K562 (cell line): ENCODE measurements around the gene HAND2. TPM values are rescaled to one million over a fixed set of nuclear protein-coding genes. Genes with fewer than 3 reads are reported as not detected.

ENCODE experiments used
- ATAC-seq: fragments of 200-7000 bp; cut with Tn5 transposase; 3 replicates; pipeline ENCODE4 v1.9.1; 2020; ENCODE audit warnings: moderate library complexity
- BruUV-seq: library from RNA; stranded (reverse); fragments of 400-500 nt; replicated peaks from 2 replicates; lab custom pipeline; 2021; lab: Mats Ljungman, UMichigan
- CTCF ChIA-PET: fragments of 300-600 bp; formaldehyde crosslinking; extraction: SDS; loops from one replicate; lab custom pipeline; 2021; ENCODE audit warnings: low intra/inter-chr PET ratio; lab: Yijun Ruan, JAX
- POLR2A ChIA-PET: fragments of 300-600, 350-650 bp; sonication (Branson Sonifier 250); formaldehyde crosslinking; extraction: SDS; loops from one replicate; lab custom pipeline; 2021; ENCODE audit warnings: antibody characterized with exemption, inconsistent platforms; lab: Yijun Ruan, JAX
- DNase-seq, 4 experiments: peaks; one replicate each; pipeline versions ENCODE4 v3.0.0 to v3.0.0-alpha.2; 2011 to 2018; ENCODE audit warnings: low spot score in 3 of 4, mixed read lengths in 3 of 4; ENCODE audit errors: extremely low read depth in 1 of 4
- FAIRE-seq: peaks from 2 replicates; lab custom pipeline; 2011; peaks lifted over from hg19 to GRCh38; lab: Jason Lieb, UNC
- H2AFZ ChIP-seq: 2 replicates; pipeline ENCODE4 v1.6.0; 2011; ENCODE audit warnings: low read depth, low read length, control low read depth, inconsistent platforms
- H3K27ac ChIP-seq: fragments of 200-600 bp; 3 replicates; pipeline ENCODE4 v1.8.0; 2011; ENCODE audit warnings: low read depth, mild to moderate bottlenecking, control low read depth, inconsistent platforms, low read length, moderate library complexity, mixed read lengths; ENCODE audit errors: extremely low read depth
- H3K27me3 ChIP-seq, 2 experiments: fragments of 300-600 bp in 1 of 2; 2 replicates in 1 of 2; 3 replicates in 1 of 2; pipeline versions ENCODE4 v1.6.0 to v1.8.0; 2011; ENCODE audit warnings: inconsistent platforms in 2 of 2, low read length in 2 of 2, mild to moderate bottlenecking in 1 of 2, mixed read lengths in 1 of 2, moderate library complexity in 1 of 2; ENCODE audit not compliant: control insufficient read depth in 2 of 2, insufficient read depth in 2 of 2
- H3K36me3 ChIP-seq: fragments of 300-600 bp; 3 replicates; pipeline ENCODE4 v1.8.0; 2011; ENCODE audit warnings: mild to moderate bottlenecking, low read length, inconsistent platforms; ENCODE audit not compliant: control insufficient read depth, insufficient read depth
- H3K4me1 ChIP-seq, 2 experiments: fragments of 200-600 bp in 1 of 2; replicated peaks in 1 of 2; 2 replicates in 1 of 2; 3 replicates in 1 of 2; pipeline versions ENCODE4 v1.5.1 to v1.8.0; 2011; ENCODE audit warnings: inconsistent platforms in 2 of 2, low read length in 2 of 2, mild to moderate bottlenecking in 1 of 2, mixed read lengths in 1 of 2, moderate library complexity in 1 of 2; ENCODE audit not compliant: control insufficient read depth in 2 of 2, insufficient read depth in 2 of 2
- H3K4me2 ChIP-seq: 2 replicates; pipeline ENCODE4 v1.6.1; 2011; ENCODE audit warnings: low read length, control low read depth, inconsistent platforms, mixed read lengths; ENCODE audit not compliant: insufficient read depth
- H3K4me3 ChIP-seq: fragments of 200-600 bp; sonication (generic), shearing (Covaris generic); 2 replicates; pipeline ENCODE4 v1.5.1; 2016; ENCODE audit warnings: control low read depth, inconsistent platforms
- H3K79me2 ChIP-seq: fragments of 200-600 bp; 3 replicates; pipeline ENCODE4 v1.8.0; 2011; ENCODE audit warnings: low read length, inconsistent platforms; ENCODE audit not compliant: control insufficient read depth, insufficient read depth
- H3K9ac ChIP-seq, 2 experiments: 2 replicates each; pipeline versions ENCODE4 v1.6.0 to v1.6.1; 2011; ENCODE audit warnings: low read depth in 2 of 2, low read length in 2 of 2, control low read depth in 1 of 2, inconsistent platforms in 1 of 2, mild to moderate bottlenecking in 1 of 2, mixed read lengths in 1 of 2; ENCODE audit not compliant: insufficient read depth in 1 of 2
- H3K9me1 ChIP-seq: one replicate; pipeline ENCODE4 v1.6.0; 2011; ENCODE audit warnings: inconsistent platforms, mild to moderate bottlenecking, low read length, moderate library complexity; ENCODE audit not compliant: control insufficient read depth, insufficient read depth
- H3K9me3 ChIP-seq: replicated peaks from 2 replicates; pipeline ENCODE4 v1.5.1; 2011; ENCODE audit warnings: low read depth, low read length, inconsistent platforms; ENCODE audit not compliant: control insufficient read depth, insufficient read depth
- H4K20me1 ChIP-seq: replicated peaks from 2 replicates; pipeline ENCODE4 v1.6.1; 2011; ENCODE audit warnings: low read length, inconsistent platforms, mixed read lengths; ENCODE audit not compliant: control insufficient read depth, insufficient read depth
- PYGO2 ChIP-seq: fragments of 450-650 bp; IDR thresholded peaks from 2 replicates; pipeline ENCODE4 v1.6.1; 2016; ENCODE audit warnings: mild to moderate bottlenecking, missing genetic modification characterization, moderate library complexity, missing compliant biosample characterization
- SPI1 ChIP-seq: IDR thresholded peaks from 2 replicates; pipeline ENCODE4 v1.6.1; 2011; ENCODE audit warnings: low read depth, low read length, control low read depth, borderline replicate concordance
- WGBS: fragments of 100-300 bp; shearing (Covaris generic); methylation state at CpG from one replicate; pipeline ENCODE4 v1.1.6; 2016; ENCODE audit warnings: low coverage, mixed read lengths; ENCODE audit not compliant: insufficient coverage; ENCODE audit errors: missing lambda C conversion rate; 5-methylcytosine and 5-hydroxymethylcytosine counted together
- in situ Hi-C: fragments of 300-500 bp; cut with MboI; formaldehyde crosslinking; loops from 4 replicates; pipeline ENCODE4 v1.15.0; 2018; ENCODE audit warnings: inconsistent platforms, mixed read lengths
- intact Hi-C: fragments of 100-400 bp; cut with micrococcal nuclease; formaldehyde crosslinking; loops from 2 replicates; pipeline ENCODE4 v1.14.2; 2022
- polyA plus RNA-seq, 8 experiments: library from polyadenylated mRNA; depleted of rRNA in 4 of 8; stranded (reverse) in 5 of 8; unstranded in 3 of 8; fragments of >200 nt; fragmentation: Nextera tagmentation in 2 of 8; fragmentation: Illumina TruSeq in 1 of 8; extraction: Ambion mirVana in 2 of 8; extraction: Trizol in 1 of 8; gene quantifications; 2 replicates each; pipeline versions ENCODE4 v1.2.1 to v1.2.3, GENCODE V29; 2011 to 2014; ENCODE audit warnings: inconsistent platforms in 1 of 8, missing spikeins in 1 of 8
- total RNA-seq, 7 experiments: library from RNA; depleted of rRNA in 6 of 7; stranded (reverse); fragments of >200 nt in 6 of 7; fragmentation: Illumina TruSeq in 2 of 7; extraction: Trizol in 2 of 7; gene quantifications; 2 replicates each; pipeline versions ENCODE4 v1.2.1 to v1.2.3, GENCODE V29; 2011 to 2021; ENCODE audit warnings: low replicate concordance in 1 of 7
- TF ChIP-seq, protein P1 (sequence below), 2 experiments: IDR thresholded peaks; 2 replicates each; pipeline ENCODE4 v1.6.1; 2012; ENCODE audit warnings: improper control_type of control experiment in 2 of 2, low read depth in 2 of 2, low read length in 2 of 2, borderline replicate concordance in 1 of 2
- TF ChIP-seq, protein P2 (sequence below): sonication (generic); formaldehyde crosslinking; IDR thresholded peaks from 2 replicates; pipeline ENCODE4 v1.8.0; 2022; ENCODE audit warnings: mild to moderate bottlenecking, missing genetic modification reagents

Gene HAND2
- total and polyA plus RNA-seq, 9 of the 15 experiments (the other 6 are each of a cell fraction or from before 2014, with no cell fraction given), result 1.7 to 12.8 (median 4.9) TPM

DNA sequence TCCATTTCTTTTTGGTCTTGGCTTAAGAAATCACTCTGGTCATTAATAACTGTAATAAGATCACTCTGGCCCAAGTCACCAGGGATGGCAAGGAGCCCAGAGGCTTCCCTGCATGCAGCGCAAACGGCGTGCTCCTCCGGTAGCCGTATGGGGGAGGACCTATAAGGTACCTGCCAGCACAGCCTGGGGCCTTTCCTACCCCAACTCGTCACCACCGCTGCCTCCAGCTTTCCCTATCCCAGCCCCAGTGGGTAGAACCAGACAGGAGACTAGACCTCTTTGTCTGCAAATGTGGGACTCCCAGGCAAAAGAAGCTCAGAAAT is 25.9 kb downstream of the HAND2 start (continued):
- TF ChIP-seq, protein P1, sequence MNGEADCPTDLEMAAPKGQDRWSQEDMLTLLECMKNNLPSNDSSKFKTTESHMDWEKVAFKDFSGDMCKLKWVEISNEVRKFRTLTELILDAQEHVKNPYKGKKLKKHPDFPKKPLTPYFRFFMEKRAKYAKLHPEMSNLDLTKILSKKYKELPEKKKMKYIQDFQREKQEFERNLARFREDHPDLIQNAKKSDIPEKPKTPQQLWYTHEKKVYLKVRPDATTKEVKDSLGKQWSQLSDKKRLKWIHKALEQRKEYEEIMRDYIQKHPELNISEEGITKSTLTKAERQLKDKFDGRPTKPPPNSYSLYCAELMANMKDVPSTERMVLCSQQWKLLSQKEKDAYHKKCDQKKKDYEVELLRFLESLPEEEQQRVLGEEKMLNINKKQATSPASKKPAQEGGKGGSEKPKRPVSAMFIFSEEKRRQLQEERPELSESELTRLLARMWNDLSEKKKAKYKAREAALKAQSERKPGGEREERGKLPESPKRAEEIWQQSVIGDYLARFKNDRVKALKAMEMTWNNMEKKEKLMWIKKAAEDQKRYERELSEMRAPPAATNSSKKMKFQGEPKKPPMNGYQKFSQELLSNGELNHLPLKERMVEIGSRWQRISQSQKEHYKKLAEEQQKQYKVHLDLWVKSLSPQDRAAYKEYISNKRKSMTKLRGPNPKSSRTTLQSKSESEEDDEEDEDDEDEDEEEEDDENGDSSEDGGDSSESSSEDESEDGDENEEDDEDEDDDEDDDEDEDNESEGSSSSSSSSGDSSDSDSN (IDR thresholded peaks at IDR 0.05; ENCODE audit: borderline replicate concordance in 1 of 2, low read depth in 2 of 2, low read length in 2 of 2), result no peak
- TF ChIP-seq, all 486 proteins: peak for 0

DNA sequence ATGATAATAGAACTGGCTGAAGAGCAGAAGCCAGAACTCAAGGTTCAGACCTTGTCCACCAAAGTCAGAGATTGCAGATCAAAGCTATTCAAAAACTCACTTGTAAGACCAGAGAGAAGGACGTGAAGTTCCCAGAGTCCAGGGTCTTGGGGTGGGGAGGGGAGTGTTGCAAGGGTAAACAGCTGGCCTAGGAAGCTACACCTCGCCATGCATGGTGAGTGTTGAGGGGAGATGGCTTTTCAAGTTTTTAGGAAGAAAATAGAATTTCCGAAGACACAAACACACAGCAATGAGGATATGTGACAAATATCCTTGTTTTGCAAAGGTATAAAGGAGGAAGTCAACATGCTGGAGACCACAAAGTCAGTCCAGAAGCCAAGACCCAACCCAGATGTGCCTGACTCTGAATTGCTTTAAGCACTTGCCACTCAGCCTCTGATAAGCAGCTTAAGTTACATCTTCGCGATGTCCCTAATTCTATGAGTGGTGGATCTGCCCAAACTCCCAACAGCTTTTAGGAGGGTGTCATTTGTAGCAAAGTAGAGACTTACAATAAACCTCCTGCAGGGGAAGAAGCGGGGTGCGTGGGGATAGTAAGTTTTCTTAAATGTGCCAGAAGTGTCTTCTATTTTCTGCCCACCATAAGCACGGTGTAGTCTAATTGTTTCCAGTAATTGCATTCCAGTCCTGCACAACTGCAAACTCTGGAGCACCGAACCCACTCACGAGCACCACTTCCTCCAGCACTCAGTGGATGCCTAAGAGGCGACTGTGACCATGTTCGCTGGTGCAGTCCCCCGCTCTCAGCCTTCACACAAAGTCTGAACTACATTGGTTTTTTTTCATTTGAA is 26.5 kb downstream of the HAND2 start:
- in situ Hi-C loops, result loop anchor here (25.0 kb wide), 1 partner anchor 484 kb away; no protein-coding TSS in a partner anchor
- ATAC-seq (no peak), FAIRE-seq (no peak)
- CTCF ChIA-PET, result no interaction called here
- intact Hi-C loops, result loop anchor here (2.0 to 10.0 kb wide), 2 partner anchors 321 to 653 kb away; no protein-coding TSS in a partner anchor
- H3K36me3 ChIP-seq, result no peaks in the 10 kb centered on the region
- 30% methylated on average over 13 of the region's 13 CpGs for WGBS
- no peak overlapping the region for H2AFZ ChIP-seq
- H3K4me2 ChIP-seq, result no peak overlapping the region
- no peaks in the 10 kb centered on the region for H3K9me1 ChIP-seq
- no peak overlapping the region for H3K9ac ChIP-seq
- H3K79me2 ChIP-seq, result no peaks in the 10 kb centered on the region
- POLR2A ChIA-PET, result interaction anchor here (0.6 kb wide), 1 partner anchor 782 kb away, joined by 4 read pairs; no protein-coding TSS in a partner anchor
- H3K9me3 ChIP-seq, result no peaks in the 10 kb centered on the region
- H3K4me3 ChIP-seq, result no peak overlapping the region
- peaks cover 0 to 13% of the 10 kb centered on the region in 2 experiments; a peak in 2 of 5 replicates for H3K4me1 ChIP-seq
- BruUV-seq, result no TSS peak
- no peak overlapping the region for H3K27ac ChIP-seq
- no peaks in the 10 kb centered on the region for H4K20me1 ChIP-seq
- no peaks in the 10 kb centered on the region; a peak in 1 of 5 replicates for H3K27me3 ChIP-seq
- TF ChIP-seq PYGO2 (tag) (no peak), SPI1 (0 out of 2 replicates have a peak, but pooled peaks have one; percentile 22)
- TF ChIP-seq, protein P2, sequence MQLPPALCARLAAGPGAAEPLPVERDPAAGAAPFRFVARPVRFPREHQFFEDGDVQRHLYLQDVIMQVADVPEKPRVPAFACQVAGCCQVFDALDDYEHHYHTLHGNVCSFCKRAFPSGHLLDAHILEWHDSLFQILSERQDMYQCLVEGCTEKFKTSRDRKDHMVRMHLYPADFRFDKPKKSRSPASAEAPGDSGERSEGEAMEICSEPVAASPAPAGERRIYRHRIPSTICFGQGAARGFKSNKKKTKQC (CRISPR knock-in tag), result no peak
- TF ChIP-seq, all 486 proteins: peak for 1
- DNase-seq, result no peak
